Liver (tissue), 9 donors: Measurements from ENCODE around the gene EMP3. TPM values are rescaled to one million over a fixed set of nuclear protein-coding genes. Genes with fewer than 3 reads are reported as not detected.

Source experiments
- DNase-seq: peaks from one replicate; pipeline ENCODE4 v3.0.0-alpha.2; 2017; ENCODE audit warnings: low spot score
- H3K27ac ChIP-seq, 2 donors: one replicate each; pipeline ENCODE4 v1.7.0; 2013; ENCODE audit warnings: inconsistent platforms in 2 of 2, low read length in 2 of 2, control low read depth in 1 of 2, low read depth in 1 of 2, mild to moderate bottlenecking in 1 of 2
- H3K27me3 ChIP-seq, 4 donors: one replicate each; pipeline versions ENCODE4 v1.6.1 to v1.7.0; 2013; ENCODE audit warnings: low read length in 3 of 4, inconsistent platforms in 1 of 4, mild to moderate bottlenecking in 1 of 4, moderate library complexity in 1 of 4; ENCODE audit not compliant: control insufficient read depth in 4 of 4, insufficient read depth in 4 of 4
- H3K36me3 ChIP-seq, 4 donors: one replicate each; pipeline versions ENCODE4 v1.6.1 to v1.7.0; 2013; ENCODE audit warnings: low read length in 3 of 4, mild to moderate bottlenecking in 3 of 4, low read depth in 1 of 4, moderate library complexity in 1 of 4; ENCODE audit not compliant: control insufficient read depth in 4 of 4, insufficient read depth in 3 of 4
- H3K4me1 ChIP-seq, 4 donors: one replicate each; pipeline versions ENCODE4 v1.6.1 to v1.7.0; 2013; ENCODE audit warnings: low read length in 3 of 4, mild to moderate bottlenecking in 3 of 4, moderate library complexity in 1 of 4; ENCODE audit not compliant: control insufficient read depth in 4 of 4, insufficient read depth in 4 of 4
- H3K4me3 ChIP-seq, 3 donors: one replicate each; pipeline versions ENCODE4 v1.6.1 to v1.7.0; 2013; ENCODE audit warnings: low read length in 3 of 3, control low read depth in 1 of 3, low read depth in 1 of 3, mild to moderate bottlenecking in 1 of 3
- H3K9ac ChIP-seq, 2 donors: one replicate each; pipeline ENCODE4 v1.7.0; 2013; ENCODE audit warnings: low read length in 2 of 2, mild to moderate bottlenecking in 2 of 2, moderate library complexity in 2 of 2, control low read depth in 1 of 2, low read depth in 1 of 2
- H3K9me3 ChIP-seq, 4 donors: one replicate each; pipeline versions ENCODE4 v1.6.1 to v1.7.0; 2013; ENCODE audit warnings: low read length in 3 of 4; ENCODE audit not compliant: control insufficient read depth in 4 of 4
- CTCF ChIP-seq: fragments of 150-350 bp; IDR thresholded peaks from 2 replicates; pipeline ENCODE4 v1.5.1; 2017; ENCODE audit warnings: improper control_type of control experiment, low read depth, low read length; ENCODE audit not compliant: missing input control
- EGR1 ChIP-seq, 2 donors: IDR thresholded peaks; 2 replicates each; pipeline ENCODE4 v1.6.1; 2016 to 2018; ENCODE audit warnings: antibody characterized with exemption in 2 of 2, low read depth in 2 of 2
- FOXA1 ChIP-seq: IDR thresholded peaks from 2 replicates; pipeline ENCODE4 v1.6.1; 2016; ENCODE audit warnings: antibody characterized with exemption
- FOXA2 ChIP-seq: IDR thresholded peaks from 2 replicates; pipeline ENCODE4 v1.6.1; 2016; ENCODE audit warnings: antibody characterized with exemption
- GABPA ChIP-seq, 2 donors: IDR thresholded peaks in 1 of 2; conservative IDR thresholded peaks in 1 of 2; 2 replicates each; pipeline ENCODE4 v1.6.1; 2016; ENCODE audit warnings: antibody characterized with exemption in 2 of 2, mild to moderate bottlenecking in 1 of 2, moderate library complexity in 1 of 2
- HNF4A ChIP-seq, 2 donors: conservative IDR thresholded peaks; 2 replicates each; pipeline ENCODE4 v1.6.1; 2016; ENCODE audit warnings: antibody characterized with exemption in 2 of 2, mild to moderate bottlenecking in 2 of 2
- HNF4G ChIP-seq: IDR thresholded peaks from 2 replicates; pipeline ENCODE4 v1.6.1; 2016; ENCODE audit warnings: antibody characterized with exemption
- JUND ChIP-seq, 2 donors: IDR thresholded peaks; 2 replicates each; pipeline ENCODE4 v1.6.1; 2016; ENCODE audit warnings: antibody characterized with exemption in 2 of 2
- MAX ChIP-seq: IDR thresholded peaks from 2 replicates; pipeline ENCODE4 v1.6.1; 2016; ENCODE audit warnings: antibody characterized with exemption
- NR2F2 ChIP-seq: IDR thresholded peaks from 2 replicates; pipeline ENCODE4 v1.6.1; 2016; ENCODE audit warnings: antibody characterized with exemption
- RAD21 ChIP-seq, 2 donors: IDR thresholded peaks; 2 replicates each; pipeline ENCODE4 v1.6.1; 2016; ENCODE audit warnings: antibody characterized with exemption in 2 of 2, mild to moderate bottlenecking in 2 of 2
- REST ChIP-seq: IDR thresholded peaks from 2 replicates; pipeline ENCODE4 v1.6.1; 2016; ENCODE audit warnings: antibody characterized with exemption, mild to moderate bottlenecking
- RXRA ChIP-seq, 2 donors: IDR thresholded peaks; 2 replicates each; pipeline ENCODE4 v1.6.1; 2017 to 2018; ENCODE audit warnings: antibody characterized with exemption in 2 of 2, mild to moderate bottlenecking in 1 of 2
- TAF1 ChIP-seq: conservative IDR thresholded peaks from 2 replicates; pipeline ENCODE4 v1.6.1; 2016; ENCODE audit warnings: antibody characterized with exemption, mild to moderate bottlenecking
- WGBS: extraction: QIAGEN DNeasy Blood & Tissue Kit; methylation state at CpG from one replicate; pipeline ENCODE4 v1.1.7; 2013; 5-methylcytosine and 5-hydroxymethylcytosine counted together
- polyA plus RNA-seq, 2 donors: library from polyadenylated mRNA; stranded (reverse) in 1 of 2; unstranded in 1 of 2; fragments of 200-250 nt in 1 of 2; fragments of >200 nt in 1 of 2; fragmentation: Nextera tagmentation in 1 of 2; extraction: Ambion mirVana in 1 of 2; gene quantifications; one replicate each; pipeline versions ENCODE4 v1.2.1 to v1.2.3, GENCODE V29; 2013 to 2015
- total RNA-seq, 2 donors: library from RNA; depleted of rRNA; stranded (reverse); fragments of >200 nt; gene quantifications; one replicate each; pipeline ENCODE4 v1.2.3, GENCODE V29; 2014
- TF ChIP-seq, protein P1 (sequence below): IDR thresholded peaks from 2 replicates; pipeline ENCODE4 v1.6.1; 2016; ENCODE audit warnings: antibody characterized with exemption
- TF ChIP-seq, protein P2 (sequence below): IDR thresholded peaks from 2 replicates; pipeline ENCODE4 v1.6.1; 2016; ENCODE audit warnings: antibody characterized with exemption
- donor health status: healthy.
- donor health status: healthy.
- donor health status: healthy.
- donor health status: healthy.
- donor health status: healthy.

EMP3 gene
- total and polyA plus RNA-seq, 4 donors = 4.5 to 16.6 (median 11.7) TPM

DNA sequence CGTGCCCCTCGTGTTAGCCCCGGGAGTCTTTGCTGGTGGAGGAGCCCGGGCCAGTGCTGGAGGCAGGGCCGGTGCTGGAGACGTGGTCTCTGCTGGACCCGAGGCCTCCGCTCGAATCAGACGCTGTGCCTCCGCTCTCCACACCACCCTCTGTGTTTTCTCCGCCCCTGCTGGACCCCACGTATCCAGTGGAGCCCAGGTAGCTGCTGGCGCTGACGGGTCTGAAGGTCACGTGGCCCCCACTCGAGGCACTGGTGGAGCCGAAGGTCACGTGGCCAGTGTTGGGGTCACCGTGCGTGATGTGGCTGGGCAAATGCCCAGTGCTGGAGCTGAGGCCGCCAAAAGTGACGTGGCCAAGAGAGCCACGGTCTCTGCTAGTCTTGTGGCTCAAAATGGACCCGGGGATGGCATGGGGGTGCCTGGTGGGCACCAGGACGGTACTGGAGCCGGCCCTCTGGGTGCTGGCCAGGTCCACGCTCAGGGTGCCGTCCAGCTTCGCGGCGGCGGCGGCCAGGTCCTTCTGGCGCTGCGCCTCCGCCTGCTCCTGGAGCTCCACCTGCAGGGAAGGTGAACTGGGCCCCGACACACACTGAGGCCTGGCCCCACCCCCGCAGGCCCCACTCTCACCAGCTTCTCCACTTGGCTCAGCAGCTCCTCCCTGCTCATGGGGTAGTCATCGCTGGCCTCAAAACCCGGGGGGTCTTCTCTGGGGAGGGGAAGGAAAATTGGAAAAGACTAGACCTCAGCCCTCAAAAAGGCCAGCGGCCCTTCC is 28.2 kb upstream of the EMP3 start:
- WGBS = 84% methylated on average over 42 of the region's 42 CpGs
- no peak overlapping the region for H3K9ac ChIP-seq
- no peaks in the 10 kb centered on the region for H3K9me3 ChIP-seq
- H3K4me3 ChIP-seq = no peak overlapping the region
- TF ChIP-seq FOXA2 (no peak), RAD21 (IDR thresholded peaks at IDR 0.05) (no peak), GABPA (IDR thresholded peaks at IDR 0.05 in 1 of 2, conservative IDR thresholded peaks at IDR 0.05 in 1 of 2) (no peak), TAF1 (no peak), HNF4G (no peak), NR2F2 (no peak), REST (no peak), FOXA1 (no peak), RXRA (IDR thresholded peaks at IDR 0.05) (no peak), JUND (IDR thresholded peaks at IDR 0.05) (no peak), EGR1 (IDR thresholded peaks at IDR 0.05; ENCODE audit: low read depth in 2 of 2) (no peak), HNF4A (conservative IDR thresholded peaks at IDR 0.05) (no peak)
- TF ChIP-seq, protein P1, sequence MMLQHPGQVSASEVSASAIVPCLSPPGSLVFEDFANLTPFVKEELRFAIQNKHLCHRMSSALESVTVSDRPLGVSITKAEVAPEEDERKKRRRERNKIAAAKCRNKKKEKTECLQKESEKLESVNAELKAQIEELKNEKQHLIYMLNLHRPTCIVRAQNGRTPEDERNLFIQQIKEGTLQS = no peak
- TF ChIP-seq, protein P2, sequence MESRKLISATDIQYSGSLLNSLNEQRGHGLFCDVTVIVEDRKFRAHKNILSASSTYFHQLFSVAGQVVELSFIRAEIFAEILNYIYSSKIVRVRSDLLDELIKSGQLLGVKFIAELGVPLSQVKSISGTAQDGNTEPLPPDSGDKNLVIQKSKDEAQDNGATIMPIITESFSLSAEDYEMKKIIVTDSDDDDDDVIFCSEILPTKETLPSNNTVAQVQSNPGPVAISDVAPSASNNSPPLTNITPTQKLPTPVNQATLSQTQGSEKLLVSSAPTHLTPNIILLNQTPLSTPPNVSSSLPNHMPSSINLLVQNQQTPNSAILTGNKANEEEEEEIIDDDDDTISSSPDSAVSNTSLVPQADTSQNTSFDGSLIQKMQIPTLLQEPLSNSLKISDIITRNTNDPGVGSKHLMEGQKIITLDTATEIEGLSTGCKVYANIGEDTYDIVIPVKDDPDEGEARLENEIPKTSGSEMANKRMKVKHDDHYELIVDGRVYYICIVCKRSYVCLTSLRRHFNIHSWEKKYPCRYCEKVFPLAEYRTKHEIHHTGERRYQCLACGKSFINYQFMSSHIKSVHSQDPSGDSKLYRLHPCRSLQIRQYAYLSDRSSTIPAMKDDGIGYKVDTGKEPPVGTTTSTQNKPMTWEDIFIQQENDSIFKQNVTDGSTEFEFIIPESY = no peak
- no peaks in the 10 kb centered on the region for H3K4me1 ChIP-seq
- H3K27ac ChIP-seq = no peak overlapping the region
- H3K36me3 ChIP-seq = no peaks in the 10 kb centered on the region
- H3K27me3 ChIP-seq = peaks cover 0 to 5% (median 0%) of the 10 kb centered on the region in 4 donors
- DNase-seq = no peak

- Histone ChIP-seq H3K27ac (no peak overlapping the region), H3K27me3 (peaks cover 0 to 5% (median 0%) of the 10 kb centered on the region in 4 donors), H3K9me3 (no peaks in the 10 kb centered on the region), H3K36me3 (no peaks in the 10 kb centered on the region), H3K9ac (no peak overlapping the region), H3K4me3 (no peak overlapping the region), H3K4me1 (no peaks in the 10 kb centered on the region)
- DNase-seq = no peak
- TF ChIP-seq CTCF (no peak), FOXA2 (no peak), MAX (no peak), TAF1 (no peak), RXRA (IDR thresholded peaks at IDR 0.05) (no peak)
- WGBS = 93% methylated on average over 16 of the region's 16 CpGs
Measured at GRCh38 chr19:48297975-48298374, 27.4 kb upstream of the EMP3 start.
